Measurements from ENCODE around the gene PSMA3. TPM values are rescaled to one million over a fixed set of nuclear protein-coding genes. Genes with fewer than 3 reads are reported as not detected.

PSMA3 gene
- polyA plus RNA-seq (2012; ENCODE audit: missing spikeins): 221 TPM

DNA sequence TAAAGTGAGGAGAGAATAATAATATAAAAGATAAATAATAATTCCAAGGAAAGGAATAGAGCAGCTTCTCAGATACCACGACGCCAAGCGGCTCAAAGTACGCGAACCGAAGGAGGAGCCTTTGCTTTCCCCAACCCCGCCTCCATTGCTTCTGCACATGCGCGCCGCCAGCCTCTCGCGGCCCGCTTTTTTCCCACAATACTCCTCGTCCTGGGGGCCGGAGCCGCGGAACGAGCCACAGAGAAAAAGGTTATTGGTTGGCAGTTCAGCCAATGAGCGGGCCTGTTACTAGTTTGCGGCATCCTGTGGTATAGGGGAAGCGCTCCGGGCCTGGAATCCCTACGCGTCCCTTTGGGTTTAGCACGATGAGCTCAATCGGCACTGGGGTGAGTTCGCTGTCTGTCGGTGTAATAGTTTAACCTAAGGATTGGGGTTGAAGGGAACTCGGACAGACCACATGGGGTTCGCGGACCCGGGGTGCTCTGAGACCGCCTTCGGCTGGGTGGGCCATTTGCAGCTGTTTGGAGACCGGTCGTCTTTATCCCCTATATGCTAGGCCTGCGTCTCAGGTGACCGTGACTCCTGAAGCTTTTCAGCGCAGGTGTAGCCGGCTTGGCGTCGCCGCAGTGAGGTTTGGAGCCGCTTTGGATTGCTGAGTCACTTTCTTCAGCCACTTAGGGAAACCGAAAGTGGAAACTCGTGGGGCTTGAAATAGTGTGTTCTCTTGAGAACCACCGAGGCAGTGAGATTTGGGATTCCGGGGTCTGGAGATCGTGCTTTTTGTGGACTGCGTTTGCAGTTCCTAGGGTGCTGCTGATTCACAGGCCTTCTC is at the start of gene PSMA3:
Gene PSMA3 (plus strand): TSS at position 288 of the 832 bp plus-strand sequence. CDS start 78 bp downstream, at position 366.
- DNase-seq (ENCODE audit: insufficient read length) (peak; percentile 72), FAIRE-seq (peak; percentile 88)
- TF ChIP-seq POLR2A (IDR thresholded peaks at IDR 0.05; ENCODE audit: low read depth, low read length): peak; percentile 95
- peak; percentile 95 for TF ChIP-seq POLR2AphosphoS5 (IDR thresholded peaks at IDR 0.05; ENCODE audit: low read depth, low read length)
- TF ChIP-seq TAF1 (IDR thresholded peaks at IDR 0.05; ENCODE audit: borderline replicate concordance, low read depth, low read length): peak; percentile 87

DNA sequence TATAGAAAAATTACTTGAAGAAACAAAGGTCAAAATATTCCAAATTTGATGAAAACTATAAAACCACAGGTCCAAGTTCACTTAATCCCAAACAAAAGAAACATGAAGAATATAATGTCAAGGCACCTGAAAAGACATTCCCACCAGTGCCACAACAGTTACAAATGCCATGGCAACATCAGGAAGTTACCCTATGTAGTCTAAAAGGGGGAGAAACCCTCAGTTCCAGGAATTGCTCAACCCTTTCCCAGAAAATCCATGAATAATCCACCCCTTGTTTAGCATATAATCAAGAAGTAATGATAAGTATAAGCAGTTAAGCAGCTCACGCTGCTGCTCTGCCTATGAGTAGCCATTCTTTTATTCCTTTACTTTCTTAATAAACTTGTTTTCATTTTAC is 48.4 kb upstream of the PSMA3 start:
- FAIRE-seq (no peak), DNase-seq (ENCODE audit: insufficient read length) (no peak)
- TF ChIP-seq TAF1 (IDR thresholded peaks at IDR 0.05; ENCODE audit: borderline replicate concordance, low read depth, low read length) (no peak), POLR2AphosphoS5 (IDR thresholded peaks at IDR 0.05; ENCODE audit: low read depth, low read length) (no peak)

DNA sequence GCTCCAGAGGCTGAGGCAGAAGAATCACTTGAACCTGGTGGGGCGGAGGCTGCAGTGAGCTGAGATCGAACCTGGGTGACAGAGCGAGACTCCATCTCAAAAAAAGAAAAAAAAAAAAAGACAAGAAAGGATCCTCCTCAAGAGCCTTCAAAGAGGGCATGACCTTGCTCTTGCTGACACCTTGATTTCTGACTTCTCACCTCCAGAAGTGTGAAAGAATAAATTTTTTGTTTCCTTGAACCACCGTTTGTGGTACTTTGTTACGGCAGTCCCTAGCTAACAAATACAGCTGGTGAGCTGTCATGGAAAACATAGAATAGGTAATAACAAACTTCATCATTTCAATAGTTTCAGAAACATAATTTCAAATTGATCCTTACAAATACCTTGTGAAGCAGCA is 46.6 kb upstream of the PSMA3 start:
- DNase-seq (ENCODE audit: insufficient read length) (no peak), FAIRE-seq (no peak)
- TF ChIP-seq POLR2A (IDR thresholded peaks at IDR 0.05; ENCODE audit: low read depth, low read length) (no peak), POLR2AphosphoS5 (IDR thresholded peaks at IDR 0.05; ENCODE audit: low read depth, low read length) (no peak), TAF1 (IDR thresholded peaks at IDR 0.05; ENCODE audit: borderline replicate concordance, low read depth, low read length) (no peak)

DNA sequence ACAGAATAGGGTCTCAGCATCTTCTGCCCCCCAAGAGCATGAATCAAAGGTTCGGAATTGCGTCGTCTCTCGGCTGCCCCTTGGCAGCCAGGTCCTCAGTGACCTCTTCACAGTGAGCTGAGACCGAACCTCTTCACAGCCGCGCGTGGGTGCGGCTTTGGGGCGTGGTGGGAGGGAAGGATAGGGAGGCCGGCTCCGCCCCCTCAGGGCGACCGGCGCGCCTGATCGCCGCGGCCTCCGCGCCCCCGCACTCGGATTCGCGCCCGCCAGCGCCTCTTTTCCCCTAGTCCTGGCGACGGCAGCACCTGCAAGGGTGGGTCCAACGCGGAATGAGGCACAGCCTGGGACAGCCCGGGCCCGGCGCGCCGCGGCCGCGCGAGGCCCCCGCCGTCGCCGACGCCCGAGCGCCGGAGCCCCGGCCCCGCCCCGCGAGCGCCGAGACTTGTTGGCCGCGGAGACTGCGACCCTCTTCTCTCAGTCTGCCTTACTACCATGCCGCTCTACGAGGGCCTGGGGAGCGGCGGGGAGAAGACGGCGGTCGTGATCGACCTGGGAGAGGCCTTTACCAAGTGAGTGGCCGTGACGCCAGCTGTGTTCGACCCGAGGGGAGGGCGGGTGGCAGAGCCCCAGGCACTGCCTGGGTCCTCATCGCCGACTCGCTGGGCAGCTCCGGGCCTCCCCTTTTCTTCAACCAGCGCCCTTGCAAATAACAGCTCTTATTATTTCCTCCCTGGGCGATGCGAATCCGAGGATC is 44.7 kb upstream of the PSMA3 start, which contains the start of gene ACTR10:
Gene ACTR10 (plus strand): TSS at position 424 of the 754 bp plus-strand sequence. CDS start 69 bp downstream, at position 493.
- DNase-seq (ENCODE audit: insufficient read length) (peak; percentile 66), FAIRE-seq (peak; percentile 95)
- TF ChIP-seq POLR2A (IDR thresholded peaks at IDR 0.05; ENCODE audit: low read depth, low read length) (peak; percentile 87), TAF1 (IDR thresholded peaks at IDR 0.05; ENCODE audit: borderline replicate concordance, low read depth, low read length) (peak; percentile 61; the same call in 1 of the 2 replicates), POLR2AphosphoS5 (IDR thresholded peaks at IDR 0.05; ENCODE audit: low read depth, low read length) (peak; percentile 78)

DNA sequence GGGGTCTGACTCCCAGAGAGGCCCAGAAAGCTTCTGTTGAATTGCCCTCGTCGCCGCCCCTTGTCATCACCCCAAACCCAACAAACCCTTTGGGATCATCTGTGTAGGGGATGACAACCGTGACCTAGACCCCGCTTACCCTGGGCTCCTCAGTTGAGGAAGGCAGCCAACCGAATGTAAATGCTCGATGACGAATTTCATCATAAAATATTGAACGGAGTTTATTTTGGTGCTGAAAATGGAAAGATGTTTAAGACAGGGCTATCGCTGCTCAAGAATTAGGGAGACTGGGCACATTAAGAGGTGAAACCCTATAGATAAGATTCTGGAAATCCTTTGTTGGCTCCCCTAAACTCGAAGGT is 44.2 kb upstream of the PSMA3 start:
- no peak for FAIRE-seq

DNA sequence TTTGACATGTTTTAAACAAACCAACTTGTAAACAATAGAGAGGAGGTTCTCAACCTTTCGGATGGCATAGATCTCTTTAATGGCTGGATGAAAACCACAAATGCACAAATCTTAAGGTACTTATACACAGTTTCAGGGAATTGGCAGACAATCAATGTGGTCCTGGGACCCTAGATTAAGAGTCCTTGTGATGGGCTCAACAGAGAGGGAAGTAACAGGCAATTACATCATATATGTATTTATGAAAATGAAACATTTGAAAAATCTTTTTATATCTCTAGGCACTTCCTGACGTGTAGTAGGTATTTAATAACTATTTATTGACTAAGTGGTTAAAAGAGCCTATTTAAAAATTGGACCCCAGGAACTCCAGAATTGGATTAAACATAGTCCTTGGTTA is 43.8 kb upstream of the PSMA3 start:
- no peak for DNase-seq (ENCODE audit: insufficient read length)
- no peak for TF ChIP-seq POLR2AphosphoS5 (IDR thresholded peaks at IDR 0.05; ENCODE audit: low read depth, low read length)
- no peak for TF ChIP-seq POLR2A (IDR thresholded peaks at IDR 0.05; ENCODE audit: low read depth, low read length)
- no peak for TF ChIP-seq TAF1 (IDR thresholded peaks at IDR 0.05; ENCODE audit: borderline replicate concordance, low read depth, low read length)
- FAIRE-seq: no peak

More for the DNA sequence above, 44.2 kb upstream of the PSMA3 start:
- TF ChIP-seq POLR2A (IDR thresholded peaks at IDR 0.05; ENCODE audit: low read depth, low read length) (no peak), POLR2AphosphoS5 (IDR thresholded peaks at IDR 0.05; ENCODE audit: low read depth, low read length) (no peak), TAF1 (IDR thresholded peaks at IDR 0.05; ENCODE audit: borderline replicate concordance, low read depth, low read length) (no peak)
- DNase-seq (ENCODE audit: insufficient read length): peak; percentile 2

DNA sequence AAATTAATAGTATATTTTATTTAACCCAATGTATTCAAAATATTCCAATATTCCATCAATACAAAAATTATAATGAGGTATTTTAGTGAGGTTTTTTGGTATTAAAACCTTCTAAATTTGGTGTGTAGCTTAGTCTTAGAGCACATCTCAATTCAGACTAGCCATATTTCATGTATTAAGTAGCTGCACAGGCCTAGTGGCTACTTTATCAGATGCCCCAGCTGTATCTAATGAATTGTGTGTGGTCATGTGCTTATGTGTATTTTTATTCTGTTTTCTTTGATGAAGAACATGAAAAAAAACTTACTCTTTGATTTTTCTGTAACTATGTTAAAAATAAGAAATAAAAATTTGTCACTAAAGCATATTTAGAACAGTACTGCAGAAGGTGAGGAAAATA is 31.5 kb upstream of the PSMA3 start:
- FAIRE-seq (no peak), DNase-seq (ENCODE audit: insufficient read length) (no peak)
- no peak for TF ChIP-seq POLR2A (IDR thresholded peaks at IDR 0.05; ENCODE audit: low read depth, low read length)
- TF ChIP-seq TAF1 (IDR thresholded peaks at IDR 0.05; ENCODE audit: borderline replicate concordance, low read depth, low read length): no peak
- no peak for TF ChIP-seq POLR2AphosphoS5 (IDR thresholded peaks at IDR 0.05; ENCODE audit: low read depth, low read length)

DNA sequence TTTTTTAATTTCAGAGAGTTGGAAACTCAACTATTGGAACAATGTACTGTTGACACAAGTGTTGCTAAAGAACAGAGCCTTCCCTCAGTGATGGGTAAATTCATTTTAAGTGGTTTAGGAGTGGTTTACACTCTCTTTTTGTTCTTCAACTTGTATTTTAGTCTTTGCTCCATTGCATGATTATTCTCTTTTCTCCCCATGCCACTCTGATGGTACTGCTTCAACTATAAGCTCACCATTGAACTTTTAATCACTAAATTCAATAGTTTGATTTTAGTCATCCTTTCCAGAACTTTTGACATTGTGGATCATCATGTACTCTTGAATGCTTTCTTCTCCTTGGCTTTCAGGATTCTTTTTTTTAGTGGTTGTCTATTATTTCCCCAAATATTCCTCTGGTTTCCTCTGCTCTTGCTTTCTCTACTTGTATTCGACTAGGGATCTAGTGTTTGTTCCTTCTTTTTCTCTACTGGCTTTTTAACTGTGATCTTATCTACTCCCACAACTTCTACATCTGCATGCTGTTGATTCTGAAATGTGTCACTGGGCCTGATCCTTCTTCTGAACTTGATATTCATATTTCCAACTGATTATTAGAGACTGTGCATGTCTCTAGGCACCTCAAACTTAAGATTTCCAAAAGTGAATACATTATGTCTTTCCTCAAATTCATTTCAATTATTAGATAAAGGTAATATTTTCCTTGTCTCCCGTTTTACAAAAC is 29.3 kb upstream of the PSMA3 start:
- FAIRE-seq (no peak), DNase-seq (ENCODE audit: insufficient read length) (no peak)
- no peak for TF ChIP-seq POLR2AphosphoS5 (IDR thresholded peaks at IDR 0.05; ENCODE audit: low read depth, low read length)
- no peak for TF ChIP-seq TAF1 (IDR thresholded peaks at IDR 0.05; ENCODE audit: borderline replicate concordance, low read depth, low read length)
- TF ChIP-seq POLR2A (IDR thresholded peaks at IDR 0.05; ENCODE audit: low read depth, low read length): no peak

DNA sequence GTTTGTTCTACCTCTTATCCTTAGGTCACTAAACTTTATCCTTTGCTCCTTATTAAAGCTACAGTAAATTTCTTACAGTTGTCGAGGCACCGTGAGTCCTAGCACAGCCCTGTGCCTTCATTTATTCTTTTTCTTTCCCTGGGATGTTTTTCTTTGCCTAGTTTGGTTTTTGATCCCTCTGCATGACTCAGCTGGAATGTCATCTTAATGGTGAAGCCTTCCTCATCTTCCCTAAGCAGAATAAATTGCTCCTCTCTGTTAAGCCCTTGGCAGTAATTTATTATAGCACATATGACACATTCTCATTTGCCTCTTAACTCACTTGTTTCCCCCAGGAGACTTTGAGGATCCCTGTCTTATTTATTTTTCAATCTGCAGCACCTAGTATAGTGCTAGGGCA is 28.1 kb upstream of the PSMA3 start:
- DNase-seq (ENCODE audit: insufficient read length) (no peak), FAIRE-seq (no peak)
- TF ChIP-seq POLR2A (IDR thresholded peaks at IDR 0.05; ENCODE audit: low read depth, low read length): no peak
- TF ChIP-seq POLR2AphosphoS5 (IDR thresholded peaks at IDR 0.05; ENCODE audit: low read depth, low read length): no peak
- TF ChIP-seq TAF1 (IDR thresholded peaks at IDR 0.05; ENCODE audit: borderline replicate concordance, low read depth, low read length): no peak

DNA sequence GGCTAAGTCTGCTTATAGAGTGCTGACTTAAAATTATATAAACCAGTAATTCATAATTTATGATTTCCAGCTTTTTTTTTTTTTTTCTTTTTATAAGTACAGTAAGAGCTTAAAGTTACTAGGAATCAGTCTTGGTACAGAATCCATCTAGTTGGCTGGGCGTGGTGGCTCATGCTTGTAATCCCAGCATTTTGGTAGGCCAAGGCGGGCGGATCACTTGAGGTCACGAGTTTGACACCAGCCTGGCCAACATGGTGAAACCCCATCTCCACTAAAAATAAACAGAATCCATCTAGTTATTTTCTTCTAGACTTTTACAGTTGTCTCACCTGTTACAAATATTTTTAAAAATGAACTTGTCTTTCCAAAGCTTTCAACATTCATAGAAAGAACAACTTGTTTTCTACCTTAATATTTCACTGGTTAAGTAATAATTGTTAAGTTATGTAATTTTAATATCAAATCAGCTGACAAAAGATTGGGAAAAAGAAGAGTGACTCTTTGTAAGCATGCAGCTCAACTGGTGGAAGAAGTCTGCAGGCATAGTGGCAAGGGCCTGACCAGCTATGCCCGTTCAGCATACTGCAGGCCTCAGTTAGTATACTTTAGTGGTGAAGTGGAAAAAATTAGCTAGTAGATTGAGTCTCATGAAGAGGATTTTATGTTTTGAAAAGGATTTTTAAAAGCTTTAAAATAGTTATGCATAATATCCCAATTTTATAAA is 17.4 kb upstream of the PSMA3 start:
- DNase-seq (ENCODE audit: insufficient read length) (no peak), FAIRE-seq (no peak)
- TF ChIP-seq TAF1 (IDR thresholded peaks at IDR 0.05; ENCODE audit: borderline replicate concordance, low read depth, low read length) (no peak), POLR2AphosphoS5 (IDR thresholded peaks at IDR 0.05; ENCODE audit: low read depth, low read length) (no peak), POLR2A (IDR thresholded peaks at IDR 0.05; ENCODE audit: low read depth, low read length) (no peak)
